SJSA1 (cell line): Measurements from ENCODE around the gene ATP9A. TPM values are rescaled to one million over a fixed set of nuclear protein-coding genes. Genes with fewer than 3 reads are reported as not detected.
"Not testable (repeated sequence)": the region's sequence is repeated elsewhere in the genome, so short reads cannot be mapped to it uniquely, and the experiment has no call there.

Experiments
- DNase-seq, 2 experiments: peaks; one replicate each; pipeline ENCODE4 v3.0.0-alpha.2; 2015 to 2020; ENCODE audit warnings: low spot score in 2 of 2, low read depth in 1 of 2
- H3K27ac ChIP-seq: fragments of 250-450 bp; sonication (Bioruptor Pico); 2 replicates; pipeline ENCODE4 v1.5.1; 2020; ENCODE audit warnings: mild to moderate bottlenecking, moderate library complexity
- H3K27me3 ChIP-seq: fragments of 250-450 bp; sonication (Bioruptor Pico); replicated peaks from 2 replicates; pipeline ENCODE4 v1.5.1; 2020; ENCODE audit warnings: mild to moderate bottlenecking, moderate library complexity
- H3K36me3 ChIP-seq: fragments of 250-450 bp; sonication (Bioruptor Pico); 2 replicates; pipeline ENCODE4 v1.5.1; 2020; ENCODE audit warnings: mild to moderate bottlenecking
- H3K4me1 ChIP-seq: fragments of 250-450 bp; sonication (Bioruptor Pico); replicated peaks from 2 replicates; pipeline ENCODE4 v1.6.1; 2021; ENCODE audit warnings: mild to moderate bottlenecking
- H3K4me3 ChIP-seq: fragments of 250-450 bp; sonication (Bioruptor Pico); 2 replicates; pipeline ENCODE4 v1.5.1; 2020; ENCODE audit warnings: mild to moderate bottlenecking
- H3K9me3 ChIP-seq: fragments of 250-450 bp; sonication (Bioruptor Pico); replicated peaks from 2 replicates; pipeline ENCODE4 v1.5.1; 2020; ENCODE audit warnings: mild to moderate bottlenecking
- total RNA-seq: library from RNA; depleted of rRNA; stranded (reverse); fragments of >200 nt; shearing (Covaris generic); gene quantifications from 2 replicates; pipeline ENCODE4 v1.2.3, GENCODE V29; 2014

ATP9A gene
- total RNA-seq, 1 experiment from 2014 or later = 5.9 TPM

GRCh38 chr20:51801823-51802123 is 33.6 kb upstream of the ATP9A start:
- no peak for DNase-seq
- H3K9me3 ChIP-seq = no peaks in the 10 kb centered on the region
- no peak overlapping the region for H3K27ac ChIP-seq
- H3K36me3 ChIP-seq = no peaks in the 10 kb centered on the region
- no peak overlapping the region for H3K4me3 ChIP-seq
- no peaks in the 10 kb centered on the region for H3K27me3 ChIP-seq
- H3K4me1 ChIP-seq = peaks cover 11% of the 10 kb centered on the region

- Histone ChIP-seq H3K4me3 (peak overlapping the region; percentile 39), H3K36me3 (no peaks in the 10 kb centered on the region), H3K9me3 (no peaks in the 10 kb centered on the region), H3K4me1 (peaks cover 11% of the 10 kb centered on the region), H3K27me3 (no peaks in the 10 kb centered on the region), H3K27ac (no peak overlapping the region)
- DNase-seq = no peak
Measured at GRCh38 chr20:51801122-51801822, 33.1 kb upstream of the ATP9A start.

- H3K4me3 ChIP-seq = peak overlapping the region; percentile 39
- H3K27ac ChIP-seq = no peak overlapping the region
- H3K9me3 ChIP-seq = no peaks in the 10 kb centered on the region
- H3K4me1 ChIP-seq = peaks cover 11% of the 10 kb centered on the region
- H3K36me3 ChIP-seq = no peaks in the 10 kb centered on the region
- H3K27me3 ChIP-seq = no peaks in the 10 kb centered on the region
- DNase-seq = peak in 1 of 2 experiments; percentile 26
Measured at GRCh38 chr20:51800872-51801121, 32.6 kb upstream of the ATP9A start.

GRCh38 chr20:51800060-51800871 is 32.1 kb upstream of the ATP9A start:
- no peaks in the 10 kb centered on the region for H3K27me3 ChIP-seq
- DNase-seq = peak; percentile 35 to 56

GRCh38 chr20:51799401-51799860 is 31.2 kb upstream of the ATP9A start:
- no peak overlapping the region for H3K4me3 ChIP-seq
- H3K27ac ChIP-seq = no peak overlapping the region
- H3K27me3 ChIP-seq = no peaks in the 10 kb centered on the region
- DNase-seq = no peak
- H3K4me1 ChIP-seq = peaks cover 11% of the 10 kb centered on the region
- H3K9me3 ChIP-seq = no peaks in the 10 kb centered on the region
- H3K36me3 ChIP-seq = no peaks in the 10 kb centered on the region

More at GRCh38 chr20:51800060-51800871, 32.1 kb upstream of the ATP9A start:
- Histone ChIP-seq H3K4me1 (peaks cover 11% of the 10 kb centered on the region), H3K27ac (no peak overlapping the region), H3K36me3 (no peaks in the 10 kb centered on the region), H3K9me3 (no peaks in the 10 kb centered on the region), H3K4me3 (peak overlapping the region; percentile 39)

- Histone ChIP-seq H3K36me3 (no peaks in the 10 kb centered on the region), H3K27ac (no peak overlapping the region), H3K27me3 (no peaks in the 10 kb centered on the region), H3K9me3 (no peaks in the 10 kb centered on the region), H3K4me1 (peaks cover 11% of the 10 kb centered on the region), H3K4me3 (no peak overlapping the region)
- DNase-seq = peak in 1 of 2 experiments; percentile 6
Measured at GRCh38 chr20:51797357-51798025, 29.3 kb upstream of the ATP9A start.

GRCh38 chr20:51796340-51796739 is 28.1 kb upstream of the ATP9A start:
- Histone ChIP-seq H3K27me3 (no peaks in the 10 kb centered on the region), H3K9me3 (no peaks in the 10 kb centered on the region), H3K27ac (no peak overlapping the region), H3K36me3 (no peaks in the 10 kb centered on the region), H3K4me3 (no peak overlapping the region), H3K4me1 (peaks cover 11% of the 10 kb centered on the region)
- no peak for DNase-seq

- no peaks in the 10 kb centered on the region for H3K4me1 ChIP-seq
- H3K36me3 ChIP-seq = no peaks in the 10 kb centered on the region
- no peaks in the 10 kb centered on the region for H3K9me3 ChIP-seq
- no peak for DNase-seq
- no peak overlapping the region for H3K4me3 ChIP-seq
- H3K27me3 ChIP-seq = no peaks in the 10 kb centered on the region
- H3K27ac ChIP-seq = no peak overlapping the region
Measured at GRCh38 chr20:51792960-51793359, 24.8 kb upstream of the ATP9A start.

- Histone ChIP-seq H3K27ac (no peak overlapping the region), H3K36me3 (no peaks in the 10 kb centered on the region), H3K4me1 (no peaks in the 10 kb centered on the region), H3K27me3 (no peaks in the 10 kb centered on the region), H3K9me3 (no peaks in the 10 kb centered on the region), H3K4me3 (no peak overlapping the region)
- DNase-seq = no peak
Measured at GRCh38 chr20:51791626-51792025, 23.4 kb upstream of the ATP9A start.

- H3K4me3 ChIP-seq = no peak overlapping the region
- DNase-seq = no peak
- no peaks in the 10 kb centered on the region for H3K4me1 ChIP-seq
- no peaks in the 10 kb centered on the region for H3K27me3 ChIP-seq
- no peaks in the 10 kb centered on the region for H3K36me3 ChIP-seq
- no peak overlapping the region for H3K27ac ChIP-seq
- H3K9me3 ChIP-seq = no peaks in the 10 kb centered on the region
Measured at GRCh38 chr20:51790256-51790655, 22.1 kb upstream of the ATP9A start.

- no peaks in the 10 kb centered on the region for H3K27me3 ChIP-seq
- no peaks in the 10 kb centered on the region for H3K9me3 ChIP-seq
- H3K4me1 ChIP-seq = no peaks in the 10 kb centered on the region
- no peak for DNase-seq
- H3K27ac ChIP-seq = no peak overlapping the region
- no peak overlapping the region for H3K4me3 ChIP-seq
- H3K36me3 ChIP-seq = no peaks in the 10 kb centered on the region
Measured at GRCh38 chr20:51789434-51789833, 21.2 kb upstream of the ATP9A start.

- Histone ChIP-seq H3K4me3 (no peak overlapping the region), H3K9me3 (no peaks in the 10 kb centered on the region), H3K27ac (no peak overlapping the region), H3K27me3 (no peaks in the 10 kb centered on the region), H3K36me3 (no peaks in the 10 kb centered on the region), H3K4me1 (no peaks in the 10 kb centered on the region)
- no peak for DNase-seq
Measured at GRCh38 chr20:51788822-51789221, 20.6 kb upstream of the ATP9A start.

- no peaks in the 10 kb centered on the region for H3K27me3 ChIP-seq
- no peaks in the 10 kb centered on the region for H3K36me3 ChIP-seq
- H3K9me3 ChIP-seq = 0 out of 2 replicates have a peak, but pooled peaks cover 3% of the 10 kb centered on the region
- H3K4me1 ChIP-seq = no peaks in the 10 kb centered on the region
- no peak for DNase-seq
- H3K27ac ChIP-seq = no peak overlapping the region
- no peak overlapping the region for H3K4me3 ChIP-seq
Measured at GRCh38 chr20:51784299-51784698, 16.1 kb upstream of the ATP9A start.

- H3K27ac ChIP-seq, H3K4me3 ChIP-seq, H3K27me3 ChIP-seq, H3K4me1 ChIP-seq, H3K36me3 ChIP-seq, DNase-seq, H3K9me3 ChIP-seq: not testable (repeated sequence)
Measured at GRCh38 chr20:51778229-51778759, 10.1 kb upstream of the ATP9A start.
